A549 (cell line): ENCODE results near the gene PAQR7. TPM values are rescaled to one million over a fixed set of nuclear protein-coding genes. Genes with fewer than 3 reads are reported as not detected.

Experiments
- ATAC-seq, 2 experiments: fragments of 200-7000 bp in 1 of 2; fragments of >200 bp in 1 of 2; cut with Nextera tagmentation in 1 of 2; cut with Tn5 transposase in 1 of 2; 3 replicates each; pipeline versions ENCODE4 v1.8.0 to v1.9.1; 2018 to 2020; ENCODE audit warnings: mild to moderate bottlenecking in 1 of 2, moderate library complexity in 1 of 2
- CTCF ChIA-PET: fragments of 300-600 bp; sonication (Branson Sonifier 250); formaldehyde crosslinking; extraction: SDS; loops from one replicate; lab custom pipeline; 2021; ENCODE audit warnings: antibody characterized with exemption, inconsistent platforms; lab: Yijun Ruan, JAX
- POLR2A ChIA-PET: fragments of 350-600 bp; formaldehyde crosslinking; extraction: SDS; loops from one replicate; lab custom pipeline; 2021; ENCODE audit warnings: antibody characterized with exemption, inconsistent platforms; lab: Yijun Ruan, JAX
- DNase-seq, 2 experiments: peaks; one replicate each; pipeline versions ENCODE4 v3.0.0 to v3.0.0-alpha.2; 2011 to 2016; ENCODE audit warnings: low read depth in 1 of 2, low spot score in 1 of 2
- FAIRE-seq: peaks from 2 replicates; lab custom pipeline; 2011; peaks lifted over from hg19 to GRCh38; lab: Jason Lieb, UNC
- H3K27ac ChIP-seq, 2 experiments: fragments of >200 bp; sonication (Bioruptor Twin); formaldehyde crosslinking; 3 replicates each; pipeline ENCODE4 v1.5.1; 2016 to 2017
- H3K4me1 ChIP-seq: fragments of >200 bp; sonication (Bioruptor Twin); formaldehyde crosslinking; 3 replicates; pipeline ENCODE4 v1.6.1; 2016
- H3K4me2 ChIP-seq: fragments of >200 bp; sonication (Bioruptor Twin); formaldehyde crosslinking; 3 replicates; pipeline ENCODE4 v1.6.1; 2016
- H3K4me3 ChIP-seq: fragments of >200 bp; sonication (Bioruptor Twin); formaldehyde crosslinking; 3 replicates; pipeline ENCODE4 v1.5.1; 2016
- H3K9me3 ChIP-seq: fragments of >200 bp; sonication (Bioruptor Twin); formaldehyde crosslinking; 3 replicates; pipeline ENCODE4 v1.6.1; 2016
- BCL3 ChIP-seq: fragments of >200 bp; sonication (Bioruptor Twin); formaldehyde crosslinking; IDR thresholded peaks from 3 replicates; pipeline ENCODE4 v1.6.1; 2016
- CEBPB ChIP-seq, 2 experiments: fragments of >200 bp in 1 of 2; sonication (Bioruptor Twin) in 1 of 2; formaldehyde crosslinking in 1 of 2; IDR thresholded peaks; 2 replicates each; pipeline ENCODE4 v1.6.1; 2012 to 2016
- CHD2 ChIP-seq: fragments of 150-350 bp; IDR thresholded peaks from 2 replicates; pipeline ENCODE4 v1.6.1; 2014; ENCODE audit warnings: low read length; ENCODE audit not compliant: partially characterized antibody
- EHMT2 ChIP-seq: fragments of 200-600 bp; sonication (generic); IDR thresholded peaks from 2 replicates; pipeline ENCODE4 v1.6.1; 2016; ENCODE audit warnings: antibody characterized with exemption, low read depth, mild to moderate bottlenecking, moderate library complexity
- ESRRA ChIP-seq: fragments of 150-350 bp; IDR thresholded peaks from 2 replicates; pipeline ENCODE4 v1.6.1; 2014; ENCODE audit warnings: mild to moderate bottlenecking, low read length, borderline replicate concordance
- FOSL2 ChIP-seq, 2 experiments: fragments of 450-650 bp in 1 of 2; fragments of >200 bp in 1 of 2; sonication (Bioruptor Twin) in 1 of 2; formaldehyde crosslinking; IDR thresholded peaks; 2 replicates each; pipeline versions ENCODE4 v1.5.0 to v1.6.1; 2016 to 2020; ENCODE audit warnings: mild to moderate bottlenecking in 1 of 2, moderate library complexity in 1 of 2
- JUNB ChIP-seq: fragments of >200 bp; sonication (Bioruptor Twin); formaldehyde crosslinking; IDR thresholded peaks from 2 replicates; pipeline ENCODE4 v1.6.1; 2016
- MAFK ChIP-seq: fragments of 450-650 bp; IDR thresholded peaks from 2 replicates; pipeline ENCODE4 v1.6.1; 2014; ENCODE audit not compliant: partially characterized antibody
- MAZ ChIP-seq: fragments of 150-350 bp; IDR thresholded peaks from 2 replicates; pipeline ENCODE4 v1.6.1; 2014; ENCODE audit warnings: antibody characterized with exemption, low read depth, low read length, borderline replicate concordance
- NPAS2 ChIP-seq: fragments of 250-450 bp; sonication (Bioruptor Pico); IDR thresholded peaks from 2 replicates; pipeline ENCODE4 v1.8.0; 2022; ENCODE audit warnings: mild to moderate bottlenecking, moderate library complexity, borderline replicate concordance
- POLR2AphosphoS2 ChIP-seq: conservative IDR thresholded peaks from 2 replicates; pipeline ENCODE4 v1.6.1; 2012; ENCODE audit warnings: low read length, improper control_type of control experiment, inconsistent platforms
- RARB ChIP-seq: fragments of 250-450 bp; sonication (Bioruptor Pico); IDR thresholded peaks from 2 replicates; pipeline ENCODE4 v1.8.0; 2021; ENCODE audit warnings: mild to moderate bottlenecking, moderate library complexity
- RFX5 ChIP-seq: fragments of 450-650 bp; IDR thresholded peaks from 2 replicates; pipeline ENCODE4 v1.7.1; 2014; ENCODE audit warnings: antibody characterized with exemption, mild to moderate bottlenecking, moderate library complexity
- SMC3 ChIP-seq: fragments of >200 bp; sonication (Bioruptor Twin); formaldehyde crosslinking; IDR thresholded peaks from 3 replicates; pipeline ENCODE4 v1.6.1; 2018; ENCODE audit warnings: inconsistent platforms
- SREBF2 ChIP-seq: fragments of 450-650 bp; IDR thresholded peaks from 2 replicates; pipeline ENCODE4 v1.6.1; 2014; ENCODE audit warnings: mild to moderate bottlenecking, moderate library complexity
- ZSCAN20 ChIP-seq: fragments of 250-450 bp; sonication (Bioruptor Pico); IDR thresholded peaks from 2 replicates; pipeline ENCODE4 v1.8.0; 2022; ENCODE audit warnings: mild to moderate bottlenecking, moderate library complexity
- WGBS: methylation state at CpG from one replicate; pipeline ENCODE4 v1.1.6; 2017; ENCODE audit errors: missing lambda C conversion rate; 5-methylcytosine and 5-hydroxymethylcytosine counted together
- polyA plus RNA-seq, 4 experiments: library from polyadenylated mRNA; depleted of rRNA in 3 of 4; stranded (reverse); fragments of >200 nt; fragmentation: RNase III in 1 of 4; extraction: RNeasy Plus Mini Kit Qiagen cat#74134 plus additional on column Dnase treatment in 1 of 4; gene quantifications; 2 replicates in 3 of 4; 3 replicates in 1 of 4; pipeline ENCODE4 v1.2.3, GENCODE V29; 2011 to 2017
- TF ChIP-seq, protein P1 (sequence below): IDR thresholded peaks from 2 replicates; pipeline ENCODE4 v1.6.1; 2012
- TF ChIP-seq, protein P2 (sequence below): IDR thresholded peaks from 2 replicates; pipeline ENCODE4 v1.6.1; 2012; ENCODE audit warnings: low read depth, borderline replicate concordance

PAQR7 gene
- polyA plus RNA-seq, 2 of the 4 experiments (the other 2 are of a cell fraction): 2.3 to 6.0 TPM

- TF ChIP-seq CHD2 (no peak), CEBPB (IDR thresholded peaks at IDR 0.05) (no peak), RARB (CRISPR knock-in tag) (no peak), MAZ (no peak)
- TF ChIP-seq, protein P1, sequence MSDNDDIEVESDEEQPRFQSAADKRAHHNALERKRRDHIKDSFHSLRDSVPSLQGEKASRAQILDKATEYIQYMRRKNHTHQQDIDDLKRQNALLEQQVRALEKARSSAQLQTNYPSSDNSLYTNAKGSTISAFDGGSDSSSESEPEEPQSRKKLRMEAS: no peak
- TF ChIP-seq, protein P2, sequence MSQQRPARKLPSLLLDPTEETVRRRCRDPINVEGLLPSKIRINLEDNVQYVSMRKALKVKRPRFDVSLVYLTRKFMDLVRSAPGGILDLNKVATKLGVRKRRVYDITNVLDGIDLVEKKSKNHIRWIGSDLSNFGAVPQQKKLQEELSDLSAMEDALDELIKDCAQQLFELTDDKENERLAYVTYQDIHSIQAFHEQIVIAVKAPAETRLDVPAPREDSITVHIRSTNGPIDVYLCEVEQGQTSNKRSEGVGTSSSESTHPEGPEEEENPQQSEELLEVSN: no peak
Measured at GRCh38 chr1:25874635-25875153, 814 bp downstream of the PAQR7 start (continued).

DNA sequence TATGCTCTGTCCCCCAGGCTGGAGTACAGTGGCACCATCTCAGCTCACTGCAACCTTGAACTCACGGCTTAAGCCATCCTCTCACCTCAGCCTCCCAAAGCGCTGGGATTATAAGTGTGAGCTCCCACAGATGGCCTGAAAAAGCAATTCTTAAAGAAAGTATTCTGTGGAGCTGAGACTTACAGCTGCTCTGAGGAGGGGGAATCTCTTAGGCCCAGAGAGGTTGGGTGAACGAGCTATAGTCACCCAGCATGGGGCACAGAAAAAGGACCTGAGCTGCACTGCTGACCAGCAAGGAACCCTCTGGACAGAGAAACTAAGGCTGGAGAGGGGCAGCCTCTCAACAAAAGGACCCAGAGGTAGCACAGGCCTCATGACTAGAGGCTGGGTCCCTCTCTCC is 1.3 kb downstream of the PAQR7 start:
- H3K27ac ChIP-seq: peak overlapping the region; percentile 89 to 98; a peak in 5 of 6 replicates
- H3K9me3 ChIP-seq: no peaks in the 10 kb centered on the region
- ChIA-PET CTCF (interaction anchor here (0.6 to 2.1 kb wide), 6 partner anchors 10 to 121 kb away, joined by 3 to 6 read pairs (median 4); no protein-coding TSS in a partner anchor), POLR2A (interaction anchor here (0.8 to 1.1 kb wide), 2 partner anchors 22 to 37 kb away, joined by 3 read pairs; no protein-coding TSS in a partner anchor)
- TF ChIP-seq ZSCAN20 (CRISPR knock-in tag): no peak
- no peak for TF ChIP-seq NPAS2
- no peak for TF ChIP-seq RFX5
- TF ChIP-seq BCL3: no peak
- TF ChIP-seq EHMT2: no peak
- FAIRE-seq (no peak), DNase-seq (no peak), ATAC-seq (no peak)
- H3K4me2 ChIP-seq: peak overlapping the region; percentile 98
- peaks cover 44% of the 10 kb centered on the region for H3K4me1 ChIP-seq
- peak overlapping the region; percentile 58; the same call in 2 of the 3 replicates for H3K4me3 ChIP-seq
- 87% methylated on average over 3 of the region's 3 CpGs for WGBS

DNA sequence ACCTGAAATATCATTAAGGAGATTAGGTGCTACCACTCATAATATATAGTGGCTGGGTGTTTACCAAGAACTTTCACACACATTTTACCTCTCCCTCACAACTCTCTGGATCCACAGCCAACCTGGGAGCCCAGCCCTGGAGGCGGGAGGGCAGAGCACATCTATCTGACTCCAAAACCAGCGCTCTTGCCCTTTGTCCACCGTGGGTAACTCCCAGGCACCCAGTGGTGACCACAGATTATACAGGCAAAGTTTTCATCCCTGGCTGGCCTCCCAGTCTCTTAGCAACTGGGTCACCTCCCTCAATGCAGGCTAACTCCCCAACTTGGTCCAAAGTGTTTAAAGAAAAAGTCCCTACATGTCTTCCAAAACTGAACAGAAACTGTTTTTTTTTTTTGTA is 2.4 kb downstream of the PAQR7 start:
- TF ChIP-seq, protein P2: no peak
- TF ChIP-seq SMC3 (no peak), ZSCAN20 (CRISPR knock-in tag) (no peak), MAFK (no peak), SREBF2 (no peak), FOSL2 (IDR thresholded peaks at IDR 0.05) (no peak), FOSL2 (CRISPR knock-in tag; IDR thresholded peaks at IDR 0.05) (no peak), BCL3 (no peak), ESRRA (no peak), JUNB (no peak), POLR2AphosphoS2 (no peak), CEBPB (IDR thresholded peaks at IDR 0.05) (no peak)
- H3K4me3 ChIP-seq: no peak overlapping the region
- 0 out of 3 replicates have a peak overlapping the region, but pooled peaks have one; percentile 14 for H3K4me2 ChIP-seq
- peak overlapping the region in 1 of 2 experiments; percentile 3; a peak in 1 of 6 replicates for H3K27ac ChIP-seq
- ChIA-PET CTCF (no interaction called here), POLR2A (no interaction called here)
- ATAC-seq (no peak), FAIRE-seq (no peak), DNase-seq (no peak)
- H3K9me3 ChIP-seq: no peaks in the 10 kb centered on the region
- 81% methylated on average over 3 of the region's 3 CpGs for WGBS
- peaks cover 45% of the 10 kb centered on the region for H3K4me1 ChIP-seq
